Mucosa of descending colon (tissue), 3 donors: ENCODE measurements around the gene TP53TG3. TPM values are rescaled to one million over a fixed set of nuclear protein-coding genes. Genes with fewer than 3 reads are reported as not detected.
"Not testable (repeated sequence)": the region's sequence is repeated elsewhere in the genome, so short reads cannot be mapped to it uniquely, and the experiment has no call there.

Experiments
- ATAC-seq: fragments of 200-7000 bp; cut with Tn5 transposase; one replicate; pipeline ENCODE4 v1.9.1; 2020; ENCODE audit warnings: mild to moderate bottlenecking, moderate library complexity
- DNase-seq, 3 donors: peaks; one replicate each; pipeline ENCODE4 v3.0.0-alpha.2; 2020
- H3K36me3 ChIP-seq: fragments of 200-600 bp; one replicate; pipeline ENCODE4 v1.8.0; 2021; ENCODE audit warnings: low read depth, mild to moderate bottlenecking
- H3K4me1 ChIP-seq: fragments of 200-600 bp; one replicate; pipeline ENCODE4 v1.8.0; 2021; ENCODE audit warnings: low read depth, mild to moderate bottlenecking
- H3K4me3 ChIP-seq: fragments of 200-600 bp; one replicate; pipeline ENCODE4 v1.8.0; 2021; ENCODE audit warnings: mild to moderate bottlenecking
- H3K9me3 ChIP-seq: fragments of 200-600 bp; one replicate; pipeline ENCODE4 v1.8.0; 2021; ENCODE audit warnings: mild to moderate bottlenecking
- intact Hi-C, 2 donors: fragments of 100-400 bp; cut with DNase I in 1 of 2; cut with micrococcal nuclease in 1 of 2; formaldehyde crosslinking; loops; one replicate each; pipeline versions ENCODE4 v1.11.0 to v1.11.1; 2022; cut with DNase I, micrococcal nuclease
- long read RNA-seq, 2 donors: library from polyadenylated mRNA; unstranded; transcript quantifications; one replicate each; pipeline ENCODE4 v2.0.0, GENCODE V29; 2019 to 2021
- total RNA-seq, 3 donors: library from RNA; stranded (reverse); fragmentation: NEBNext Ultra II Directional in 2 of 3; extraction: Animal tissue kit (Norgen Biotek cat#: 25700) in 2 of 3; gene quantifications; one replicate each; pipeline versions ENCODE4 v1.2.1 to v1.2.4, GENCODE V29; 2021 to 2023
- donor health status: DM: no; HTN: no; CAD: no; lungs with moderate emphysema.
- donor health status: DM: no; HTN: no; CAD: no.
- donor health status: DM: no; HTN: yes; CAD: no.

TP53TG3 gene, protein sequence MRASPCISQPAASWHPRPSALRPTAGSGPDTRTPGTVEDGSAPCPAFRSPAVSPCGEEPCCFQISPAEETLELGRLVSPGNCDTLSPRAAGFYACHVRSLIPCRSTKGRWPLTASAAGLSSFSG
- total RNA-seq, result not detected
- long read RNA-seq, donor 1, result 0 reads
- long read RNA-seq, donor 2, result 0 reads

GRCh38 chr16:32676065-32676464, at the start of gene TP53TG3:
TSS of gene TP53TG3 (minus strand) at chr16:32676165. CDS start at chr16:32676097, 68 bp downstream.
- H3K4me3 ChIP-seq, ATAC-seq, H3K9me3 ChIP-seq, intact Hi-C loops, DNase-seq, H3K4me1 ChIP-seq, H3K36me3 ChIP-seq: not testable (repeated sequence)

DNA sequence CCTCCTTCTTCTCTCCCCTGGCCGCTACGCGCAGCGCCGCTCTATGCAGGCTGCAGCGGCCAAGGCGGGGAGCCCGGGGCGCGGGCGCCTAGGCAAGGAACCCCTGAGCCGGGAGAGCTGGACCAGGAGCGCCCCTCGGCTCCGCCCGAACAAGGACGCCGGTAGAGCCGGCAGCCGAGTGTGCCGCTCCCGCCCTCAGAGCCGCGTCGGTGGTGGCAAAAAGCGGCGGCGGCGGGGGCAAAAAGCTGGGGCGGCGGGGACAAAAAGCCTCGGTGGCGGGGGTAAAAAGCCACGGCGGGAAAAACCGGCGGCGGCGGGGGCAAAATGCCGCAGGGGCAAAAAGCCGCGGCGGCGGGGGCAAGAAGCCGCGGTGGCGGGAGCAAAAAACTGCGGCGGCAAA, 25.1 kb downstream of the TP53TG3 start:
- ATAC-seq, H3K4me3 ChIP-seq, H3K36me3 ChIP-seq, H3K4me1 ChIP-seq, H3K9me3 ChIP-seq, intact Hi-C loops: not testable (repeated sequence)
- peak in 1 of 3 donors; percentile 9 for DNase-seq

- H3K9me3 ChIP-seq, ATAC-seq, DNase-seq, H3K4me3 ChIP-seq, H3K36me3 ChIP-seq, H3K4me1 ChIP-seq, intact Hi-C loops: not testable (repeated sequence)
Measured at GRCh38 chr16:32647562-32647961, 28.4 kb downstream of the TP53TG3 start.

DNA sequence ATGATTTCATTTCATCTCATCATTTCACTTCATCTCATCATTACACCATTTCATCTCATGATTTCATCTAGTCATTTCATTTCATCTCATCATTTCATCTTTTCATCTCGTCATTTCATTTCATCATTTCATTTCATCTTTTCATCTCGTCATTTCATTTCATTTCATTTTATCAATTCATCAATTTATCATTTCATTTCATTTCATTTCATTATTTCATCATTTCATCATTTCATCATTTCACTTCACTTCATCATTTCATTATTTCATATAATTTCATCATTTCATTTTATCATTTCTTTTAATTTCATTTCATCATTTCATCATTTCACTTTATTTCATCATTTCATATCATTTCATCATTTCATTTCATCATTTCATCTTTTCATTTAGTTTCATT, 29.2 kb downstream of the TP53TG3 start:
- ATAC-seq, intact Hi-C loops, H3K4me1 ChIP-seq, H3K9me3 ChIP-seq, H3K4me3 ChIP-seq, H3K36me3 ChIP-seq, DNase-seq: not testable (repeated sequence)

GRCh38 chr16:32646177-32646576, 29.8 kb downstream of the TP53TG3 start:
- intact Hi-C loops, H3K4me3 ChIP-seq, H3K9me3 ChIP-seq, H3K4me1 ChIP-seq, DNase-seq, H3K36me3 ChIP-seq, ATAC-seq: not testable (repeated sequence)

DNA sequence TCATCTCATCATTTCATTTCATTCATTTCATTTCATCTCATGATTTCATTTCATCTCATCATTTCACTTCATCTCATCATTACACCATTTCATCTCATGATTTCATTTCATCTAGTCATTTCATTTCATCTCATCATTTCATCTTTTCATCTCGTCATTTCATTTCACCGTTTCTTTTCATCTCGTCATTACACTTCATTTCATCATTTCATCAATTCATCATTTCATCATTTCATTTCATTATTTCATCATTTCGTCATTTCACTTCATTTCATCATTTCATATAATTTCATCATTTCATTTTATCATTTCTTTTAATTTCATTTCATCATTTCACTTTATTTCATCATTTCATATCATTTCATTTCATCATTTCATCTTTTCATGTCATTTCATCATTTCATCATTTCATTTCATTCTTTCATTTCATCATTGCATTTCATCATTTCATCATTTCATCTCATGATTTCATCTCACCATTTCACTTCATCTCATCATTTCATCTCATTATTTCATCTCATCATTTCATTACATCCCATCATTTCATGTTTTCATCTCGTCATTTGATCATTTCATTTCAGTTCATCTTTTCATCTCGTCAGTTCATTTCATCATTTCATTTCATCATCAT, 30.6 kb downstream of the TP53TG3 start:
- intact Hi-C loops, H3K9me3 ChIP-seq, H3K4me1 ChIP-seq, H3K4me3 ChIP-seq, ATAC-seq, DNase-seq, H3K36me3 ChIP-seq: not testable (repeated sequence)

GRCh38 chr16:32644715-32645114, 31.2 kb downstream of the TP53TG3 start:
- not testable (repeated sequence) for DNase-seq, ATAC-seq

GRCh38 chr16:32637614-32638013, 38.4 kb downstream of the TP53TG3 start:
- H3K4me1 ChIP-seq, H3K36me3 ChIP-seq, H3K9me3 ChIP-seq, H3K4me3 ChIP-seq, ATAC-seq, intact Hi-C loops, DNase-seq: not testable (repeated sequence)

More at GRCh38 chr16:32644715-32645114, 31.2 kb downstream of the TP53TG3 start:
- H3K4me3 ChIP-seq, H3K36me3 ChIP-seq, H3K9me3 ChIP-seq, H3K4me1 ChIP-seq, intact Hi-C loops: not testable (repeated sequence)

GRCh38 chr16:32632096-32632495, 43.9 kb downstream of the TP53TG3 start:
- H3K4me3 ChIP-seq, ATAC-seq, H3K4me1 ChIP-seq, H3K9me3 ChIP-seq, H3K36me3 ChIP-seq, intact Hi-C loops, DNase-seq: not testable (repeated sequence)
